HG03575 (cell line): ENCODE measurements around the gene SLC27A5.

ENCODE experiments used
- ATAC-seq: cut with Tn5 transposase; IDR thresholded peaks from one replicate; pipeline ENCODE4 v1.9.1; 2021; ENCODE audit not compliant: unreplicated experiment, insufficient number of reproducible peaks, low FRiP score; ENCODE audit errors: extremely low read depth

Gene SLC27A5

DNA sequence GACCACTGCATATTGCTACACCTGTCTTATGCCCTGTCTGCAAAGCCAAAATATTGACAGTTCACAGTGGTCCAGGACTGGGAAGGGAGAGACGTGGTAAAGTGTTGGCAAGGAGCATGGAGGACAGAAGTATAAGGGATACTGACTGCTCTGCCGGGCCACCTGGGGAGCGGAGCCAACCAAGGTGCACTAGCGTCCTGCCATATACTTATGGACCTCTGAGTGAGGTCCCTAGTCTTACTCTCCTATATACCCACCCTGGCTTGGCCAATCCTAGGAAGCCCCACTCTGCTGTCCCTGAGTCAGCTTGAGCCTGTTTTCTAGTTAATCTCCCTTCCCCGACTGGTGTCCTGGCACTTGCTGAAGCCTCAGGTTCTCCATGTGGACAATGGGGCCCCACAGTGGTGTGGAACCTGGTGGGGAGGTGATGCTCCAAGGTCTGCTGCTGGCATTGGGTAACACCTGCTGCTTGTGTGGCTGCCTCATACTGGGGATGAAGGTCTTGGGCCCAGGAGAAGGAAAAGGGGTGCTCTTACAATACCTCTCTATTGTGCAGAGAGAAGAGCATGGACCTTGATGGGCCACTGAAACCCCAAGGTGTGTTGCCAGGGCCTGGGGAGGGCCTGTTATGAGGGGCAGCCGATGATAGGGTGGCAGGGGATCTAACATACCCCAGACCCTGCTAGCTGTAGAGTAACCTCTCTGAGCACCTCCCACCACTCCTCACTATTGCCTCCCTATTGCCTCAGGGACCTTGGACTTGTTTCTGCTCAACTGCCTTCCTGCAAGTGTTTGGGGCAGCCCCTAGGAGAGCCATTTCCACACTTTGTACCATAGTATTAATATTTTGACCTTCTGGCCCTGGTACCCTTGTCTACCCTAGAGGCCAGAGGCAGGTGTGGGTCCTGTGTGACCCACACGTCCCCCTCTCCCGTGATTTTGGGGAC is 25.3 kb upstream of the SLC27A5 start:
- ATAC-seq, result no peak

DNA sequence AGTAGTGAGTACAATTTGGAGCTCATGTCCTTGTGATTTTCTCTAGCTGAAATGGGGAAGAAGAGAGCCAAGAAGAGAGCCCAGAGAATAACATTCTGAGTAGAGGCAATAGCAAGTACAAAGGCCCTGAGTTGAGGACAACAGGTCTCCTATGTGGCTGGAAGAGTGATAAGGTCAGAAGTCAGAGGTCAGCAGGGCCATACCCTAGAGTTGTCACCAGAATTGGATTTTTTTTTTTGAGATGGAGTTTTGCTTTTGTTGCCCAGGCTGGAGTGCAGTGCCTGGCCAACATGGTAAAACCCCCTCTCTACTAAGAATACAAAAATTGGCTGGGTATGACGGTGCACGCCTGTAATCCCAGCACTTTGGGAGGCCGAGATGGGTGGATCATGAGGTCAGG is 24.1 kb upstream of the SLC27A5 start:
- ATAC-seq, result no peak

GRCh38 chr19:58531034-58531840 is 19.4 kb upstream of the SLC27A5 start:
- ATAC-seq, result no peak

DNA sequence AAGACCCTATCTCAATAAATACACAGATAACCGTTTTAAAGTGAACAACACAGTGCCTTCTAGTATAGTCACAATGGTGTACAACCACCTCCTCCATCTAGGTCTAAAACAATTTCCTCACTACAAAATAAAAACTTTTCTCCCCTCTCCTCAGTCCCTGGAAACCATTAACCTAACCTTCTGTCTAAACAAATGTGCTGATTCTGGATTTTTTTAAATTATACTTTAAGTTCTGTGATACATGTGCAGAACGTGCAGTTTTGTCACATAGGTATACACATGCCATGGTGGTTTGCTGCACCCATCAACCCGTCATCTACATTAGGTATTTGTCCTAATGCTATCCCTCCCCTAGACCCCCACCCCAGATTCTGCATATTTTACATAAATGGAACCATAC is 17.6 kb upstream of the SLC27A5 start:
- ATAC-seq, result no peak

- no peak for ATAC-seq
Measured at GRCh38 chr19:58522709-58523108, 10.9 kb upstream of the SLC27A5 start.

DNA sequence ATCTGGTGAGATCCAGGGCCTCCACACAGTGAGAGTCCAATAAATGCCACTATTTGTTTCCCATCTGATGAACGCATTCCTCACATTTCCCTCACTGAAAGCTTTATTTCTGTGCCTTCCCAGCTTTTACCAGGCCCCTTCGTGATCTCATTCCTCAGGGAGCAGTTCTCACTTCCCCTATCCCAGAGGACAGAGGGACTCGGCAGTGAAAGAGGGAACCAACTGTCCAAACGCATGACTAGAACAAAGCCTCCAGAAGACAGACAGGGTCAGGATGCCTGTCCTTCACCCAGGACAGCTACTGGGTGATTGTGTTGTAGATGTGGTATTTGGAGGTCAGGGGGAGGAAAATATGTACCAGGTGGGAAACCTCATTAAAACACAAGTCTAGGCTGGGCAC is 9.9 kb upstream of the SLC27A5 start:
- ATAC-seq, result no peak

DNA sequence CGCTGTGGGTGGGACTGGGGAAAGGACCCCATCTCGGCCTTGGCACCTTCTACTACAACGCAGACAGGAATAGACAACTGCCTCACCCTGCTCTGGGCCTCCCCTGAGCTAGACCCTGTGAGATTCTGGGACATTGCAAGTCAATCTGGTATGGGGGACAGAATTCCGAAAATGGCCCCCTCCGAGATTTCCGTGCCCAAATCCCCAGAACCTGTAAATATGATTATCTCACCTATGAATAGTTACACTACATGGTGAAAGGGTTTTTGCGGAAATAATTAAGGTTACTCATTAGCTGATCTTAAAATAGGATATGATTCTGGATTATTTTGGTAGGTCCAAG is 8.4 kb upstream of the SLC27A5 start:
- no peak for ATAC-seq

DNA sequence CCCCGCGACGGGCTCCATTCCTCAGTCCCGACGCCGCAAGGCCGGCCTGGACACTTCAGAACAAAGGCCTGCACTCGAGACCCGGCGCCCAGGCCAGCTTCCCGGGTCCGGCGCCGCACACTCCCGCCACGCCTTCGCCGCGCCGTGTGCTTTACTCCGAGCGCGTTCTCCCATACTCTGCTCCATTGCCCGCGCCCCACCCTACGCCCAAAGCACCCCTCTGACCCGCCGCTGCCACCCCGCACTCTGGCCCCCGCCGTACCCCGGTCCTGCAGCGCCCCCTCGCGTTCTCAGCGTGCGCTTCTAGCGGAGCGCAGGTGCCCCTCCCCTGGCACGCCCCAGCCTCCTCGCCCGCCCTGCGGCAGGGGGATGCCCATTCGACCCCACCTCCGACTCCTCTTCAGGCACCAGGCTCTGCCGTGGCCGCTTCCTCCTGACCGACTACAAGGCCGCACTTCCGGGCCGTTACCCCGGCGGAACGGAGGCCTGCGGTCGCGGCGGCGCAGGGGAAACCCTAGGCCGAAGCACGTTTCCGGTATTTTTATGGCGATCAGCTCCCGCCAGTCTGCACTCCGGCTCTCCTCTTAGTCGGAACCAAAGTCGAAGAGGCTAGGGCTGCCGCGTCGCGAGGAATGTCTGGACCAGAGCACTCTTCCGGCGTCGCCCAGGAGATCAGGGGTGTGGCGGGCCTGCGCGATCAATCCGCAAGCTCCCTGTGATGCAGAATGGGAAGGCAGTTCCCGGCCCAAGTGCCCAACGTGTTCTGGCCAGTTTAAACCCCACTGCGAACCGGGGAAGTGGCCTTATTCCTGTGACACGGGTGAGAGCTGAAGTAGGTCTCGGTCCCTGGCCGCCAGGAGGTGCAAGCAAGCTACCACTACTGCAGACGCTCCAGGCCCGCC is 7.8 kb upstream of the SLC27A5 start, which contains the start of gene ZBTB45:
TSS of gene ZBTB45 (minus strand) at position 456 of the 902 bp plus-strand sequence. CDS start 2,137 bp downstream, outside the sequence.
- ATAC-seq, result peak; percentile 60

- ATAC-seq, result no peak
Measured at GRCh38 chr19:58519087-58519354, 7.2 kb upstream of the SLC27A5 start.

DNA sequence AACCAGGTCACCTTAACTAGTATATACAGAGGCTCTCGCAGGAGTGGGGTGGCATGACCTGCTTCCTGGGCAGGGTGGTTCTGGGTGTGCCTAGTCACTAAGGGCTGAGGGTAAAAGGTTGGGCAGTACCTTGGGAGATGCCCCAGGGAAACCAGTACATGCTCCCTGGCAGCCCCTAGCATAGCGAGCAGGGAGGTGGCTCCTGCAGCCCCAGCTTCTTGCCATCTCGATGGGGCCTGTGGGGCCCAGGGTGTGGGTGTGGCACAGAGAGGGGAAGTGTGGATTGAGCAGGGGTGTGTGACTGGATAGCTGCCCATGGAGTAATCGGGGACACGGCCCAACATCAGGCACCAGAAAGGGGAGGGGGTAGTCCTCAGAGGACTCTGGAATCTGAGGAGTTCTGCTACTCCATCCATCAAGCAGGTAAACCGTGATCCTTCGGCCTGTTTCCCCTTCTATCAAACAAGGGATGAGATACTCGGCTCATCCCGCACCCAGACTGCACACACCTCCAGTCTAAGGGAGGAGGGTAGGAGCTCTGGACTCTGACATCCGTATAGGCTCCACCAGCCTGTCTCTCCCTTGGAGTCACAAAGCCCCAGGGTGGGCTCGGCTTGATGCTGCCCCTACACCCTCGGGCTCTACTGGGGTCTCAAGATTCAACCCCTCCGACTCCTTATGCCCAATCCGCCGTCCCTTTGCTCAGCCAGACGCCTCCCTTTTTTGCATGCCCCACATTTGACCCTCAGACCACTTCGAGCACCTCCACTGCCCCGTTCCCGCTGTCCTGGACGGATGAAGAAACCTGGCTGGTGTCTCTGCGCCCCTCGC is 6.7 kb upstream of the SLC27A5 start:
- ATAC-seq, result no peak

- ATAC-seq, result no peak
Measured at GRCh38 chr19:58516964-58517833, 5.4 kb upstream of the SLC27A5 start.

- ATAC-seq, result no peak
Measured at GRCh38 chr19:58516246-58516836, 4.5 kb upstream of the SLC27A5 start.

DNA sequence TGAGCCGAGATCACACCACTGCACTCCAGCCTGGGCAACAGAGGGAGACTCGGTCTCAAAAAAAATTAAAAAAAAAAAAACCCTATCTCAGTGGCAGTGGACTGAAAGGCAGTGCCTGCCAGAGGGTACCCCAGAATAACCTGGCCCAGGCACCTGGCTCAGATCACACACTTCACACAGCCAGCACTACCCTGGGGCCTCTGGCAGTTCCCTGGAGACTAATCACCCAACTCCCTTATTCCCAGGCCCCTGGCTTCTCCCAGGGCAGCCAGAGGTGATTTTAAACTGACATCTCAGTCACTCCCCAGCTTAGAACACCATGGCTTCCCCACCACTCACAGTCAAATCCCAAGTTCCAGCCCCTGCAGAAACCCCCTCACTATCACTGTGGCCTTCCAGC is 3.5 kb upstream of the SLC27A5 start:
- ATAC-seq, result no peak

DNA sequence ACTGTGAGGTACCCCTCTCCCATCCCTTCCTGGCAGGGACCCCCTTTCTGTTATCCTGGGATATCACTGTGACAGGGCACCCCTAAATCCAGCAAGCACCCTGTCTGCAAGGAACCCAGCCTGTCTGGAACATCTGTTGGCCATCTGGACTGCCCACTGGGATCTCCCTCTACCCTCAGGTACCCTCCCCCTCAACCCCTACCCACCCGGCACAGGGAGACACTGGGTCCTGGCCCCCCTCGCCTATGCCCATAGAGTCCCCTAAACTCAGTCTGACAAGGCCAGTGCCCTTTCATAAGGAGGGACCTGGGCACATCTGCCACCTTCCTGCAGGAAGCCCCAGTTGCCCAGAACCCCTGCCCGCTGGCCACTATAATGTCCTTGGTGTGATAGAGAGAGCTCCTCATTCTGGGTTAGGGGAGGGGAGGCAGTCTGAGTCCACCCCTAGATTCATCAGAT is 2.8 kb upstream of the SLC27A5 start:
- ATAC-seq, result no peak

GRCh38 chr19:58513694-58514563 is 2.1 kb upstream of the SLC27A5 start:
- no peak for ATAC-seq

GRCh38 chr19:58513213-58513693 is 1.5 kb upstream of the SLC27A5 start:
- ATAC-seq, result no peak
